Ovary (tissue), 9 donors: Measurements from ENCODE around the gene F2RL3. TPM values are rescaled to one million over a fixed set of nuclear protein-coding genes. Genes with fewer than 3 reads are reported as not detected.

Experiments
- DNase-seq, 5 donors: peaks; one replicate each; pipeline ENCODE4 v3.0.0-alpha.2; 2019 to 2020
- H3K27ac ChIP-seq, 2 donors: fragments of 200-600 bp; one replicate each; pipeline versions ENCODE4 v1.5.1 to v1.8.0; 2019 to 2022
- H3K27me3 ChIP-seq: fragments of 200-600 bp; one replicate; pipeline ENCODE4 v1.8.0; 2022
- H3K36me3 ChIP-seq: fragments of 200-600 bp; sonication (generic); one replicate; pipeline ENCODE4 v1.5.1; 2019
- H3K4me1 ChIP-seq: one replicate; pipeline ENCODE4 v1.8.1; 2013; ENCODE audit warnings: mild to moderate bottlenecking, moderate library complexity; ENCODE audit not compliant: insufficient read depth
- H3K4me3 ChIP-seq: fragments of 200-600 bp; sonication (generic); one replicate; pipeline ENCODE4 v1.5.1; 2017
- H3K9me3 ChIP-seq, 2 donors: fragments of 200-600 bp in 1 of 2; sonication (generic) in 1 of 2; one replicate each; pipeline versions ENCODE4 v1.5.1 to v1.8.1; 2013 to 2019; ENCODE audit warnings: mild to moderate bottlenecking in 1 of 2, moderate library complexity in 1 of 2
- EP300 ChIP-seq: sonication (generic); formaldehyde crosslinking; IDR thresholded peaks from one replicate; pipeline ENCODE4 v1.6.1; 2017; ENCODE audit warnings: antibody characterized with exemption
- POLR2A ChIP-seq: fragments of 450-650 bp; IDR thresholded peaks from one replicate; pipeline ENCODE4 v1.6.1; 2017; ENCODE audit warnings: antibody characterized with exemption, mild to moderate bottlenecking, moderate library complexity
- WGBS, 3 donors: extraction: QIAGEN DNeasy Blood & Tissue Kit in 1 of 3; methylation state at CpG; one replicate each; pipeline versions ENCODE4 v1.1.5 to v1.1.7; 2013 to 2017; 5-methylcytosine and 5-hydroxymethylcytosine counted together
- intact Hi-C, 4 donors: fragments of 100-400 bp; cut with DNase I; formaldehyde crosslinking; loops; one replicate each; pipeline versions ENCODE4 v1.11.0 to v1.15.1; 2022 to 2023
- polyA plus RNA-seq, 2 donors: library from polyadenylated mRNA; stranded (reverse); fragments of 200-250 nt in 1 of 2; fragments of 350-450 nt in 1 of 2; fragmentation: Illumina TruSeq in 1 of 2; extraction: RNeasy Lipid Tissue Mini Kit (QIAGEN cat#74804) in 1 of 2; gene quantifications; one replicate each; pipeline ENCODE4 v1.2.3, GENCODE V29; 2013 to 2014
- total RNA-seq, 7 donors: library from RNA; depleted of rRNA in 2 of 7; stranded (reverse); fragments of >200 nt in 2 of 7; fragmentation: NEBNext Ultra II Directional in 3 of 7; extraction: Animal tissue kit (Norgen Biotek cat#: 25700) in 3 of 7; gene quantifications; one replicate each; pipeline versions ENCODE4 v1.1.0 to v1.2.4, GENCODE V29; 2016 to 2023
- TF ChIP-seq, protein P1 (sequence below), 3 donors: fragments of 450-650 bp in 2 of 3; fragments of 200-600 bp in 1 of 3; IDR thresholded peaks; one replicate each; pipeline versions ENCODE4 v1.5.1 to v1.8.0; 2016 to 2022; ENCODE audit warnings: antibody characterized with exemption in 3 of 3, mild to moderate bottlenecking in 1 of 3
- donor health status: DM: no; HTN: no; CAD: no; lungs with moderate emphysema.
- donor health status: DM: no; HTN: no; CAD: no.
- donor health status: Bipolar disorder and iron deficiency.
- donor health status: DM: yes; HTN: yes; CAD: no.
- donor health status: DM: no; HTN: no; CAD: no.
- donor health status: DM: yes; HTN: yes; CAD: no.

Gene F2RL3
- total and polyA plus RNA-seq, 9 donors = 0.08 to 5.4 (median 0.92) TPM

DNA sequence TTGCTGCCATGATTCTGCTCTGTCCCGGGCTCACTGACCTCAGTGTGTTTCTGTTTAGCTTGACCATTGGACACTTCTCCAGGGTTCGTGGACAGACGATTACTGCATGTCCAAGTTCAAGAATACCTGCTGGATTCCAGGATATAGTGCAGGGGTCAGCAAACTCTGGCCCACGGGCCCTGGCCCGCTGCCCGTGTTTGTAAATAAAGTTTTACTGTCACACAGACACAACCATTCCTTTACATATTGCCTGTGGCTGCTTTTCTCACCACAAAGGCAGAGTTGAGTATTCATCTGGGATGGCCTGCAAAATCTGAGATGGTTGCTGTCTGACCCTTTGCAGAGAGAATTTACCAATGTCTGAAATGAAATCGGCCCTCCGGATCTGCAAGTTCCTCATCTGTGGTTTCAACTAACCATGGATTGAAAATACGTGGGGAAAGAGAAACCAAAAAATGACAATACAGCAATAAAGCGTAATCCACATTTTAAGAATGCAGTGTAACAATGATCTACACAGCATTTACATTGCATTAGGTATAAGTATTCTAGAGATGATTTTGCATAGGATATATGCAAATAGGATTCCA, 25.9 kb upstream of the F2RL3 start:
- H3K4me3 ChIP-seq = no peak overlapping the region
- intact Hi-C loops = no loop called here
- H3K4me1 ChIP-seq = no peaks in the 10 kb centered on the region
- H3K9me3 ChIP-seq = no peaks in the 10 kb centered on the region
- TF ChIP-seq EP300 (no peak), POLR2A (no peak)
- TF ChIP-seq, protein P1, sequence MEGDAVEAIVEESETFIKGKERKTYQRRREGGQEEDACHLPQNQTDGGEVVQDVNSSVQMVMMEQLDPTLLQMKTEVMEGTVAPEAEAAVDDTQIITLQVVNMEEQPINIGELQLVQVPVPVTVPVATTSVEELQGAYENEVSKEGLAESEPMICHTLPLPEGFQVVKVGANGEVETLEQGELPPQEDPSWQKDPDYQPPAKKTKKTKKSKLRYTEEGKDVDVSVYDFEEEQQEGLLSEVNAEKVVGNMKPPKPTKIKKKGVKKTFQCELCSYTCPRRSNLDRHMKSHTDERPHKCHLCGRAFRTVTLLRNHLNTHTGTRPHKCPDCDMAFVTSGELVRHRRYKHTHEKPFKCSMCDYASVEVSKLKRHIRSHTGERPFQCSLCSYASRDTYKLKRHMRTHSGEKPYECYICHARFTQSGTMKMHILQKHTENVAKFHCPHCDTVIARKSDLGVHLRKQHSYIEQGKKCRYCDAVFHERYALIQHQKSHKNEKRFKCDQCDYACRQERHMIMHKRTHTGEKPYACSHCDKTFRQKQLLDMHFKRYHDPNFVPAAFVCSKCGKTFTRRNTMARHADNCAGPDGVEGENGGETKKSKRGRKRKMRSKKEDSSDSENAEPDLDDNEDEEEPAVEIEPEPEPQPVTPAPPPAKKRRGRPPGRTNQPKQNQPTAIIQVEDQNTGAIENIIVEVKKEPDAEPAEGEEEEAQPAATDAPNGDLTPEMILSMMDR (IDR thresholded peaks at IDR 0.05) = no peak
- no peaks in the 10 kb centered on the region for H3K27me3 ChIP-seq
- no peak overlapping the region for H3K27ac ChIP-seq
- H3K36me3 ChIP-seq = no peaks in the 10 kb centered on the region
- 89% methylated on average over 10 of the region's 10 CpGs for WGBS, 3 donors
- no peak for DNase-seq

DNA sequence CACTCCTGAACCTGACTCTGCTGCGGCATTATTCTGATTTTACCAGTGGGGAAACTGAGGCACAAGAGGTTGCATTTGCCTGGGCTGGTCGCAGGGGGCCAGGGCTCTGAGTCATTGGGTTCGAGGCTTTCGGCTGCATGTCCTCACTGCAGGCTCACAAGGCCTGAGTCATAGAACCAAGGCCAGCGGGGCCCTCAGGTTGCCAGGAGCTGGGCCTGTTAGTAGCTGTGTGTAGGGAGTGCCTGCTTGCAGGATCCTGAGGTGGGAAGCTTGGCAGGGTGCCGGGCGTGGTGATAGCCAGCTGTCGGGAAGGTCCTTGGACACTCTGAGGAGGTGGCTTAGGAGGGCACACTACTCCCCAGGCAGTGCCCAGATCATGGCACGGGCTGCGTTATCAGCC, 21.6 kb upstream of the F2RL3 start:
- no peaks in the 10 kb centered on the region for H3K9me3 ChIP-seq
- no peak for TF ChIP-seq POLR2A
- TF ChIP-seq, protein P1 (IDR thresholded peaks at IDR 0.05) = no peak
- TF ChIP-seq EP300 = no peak
- intact Hi-C loops = no loop called here
- H3K27me3 ChIP-seq = no peaks in the 10 kb centered on the region
- H3K36me3 ChIP-seq = no peaks in the 10 kb centered on the region
- H3K4me1 ChIP-seq = no peaks in the 10 kb centered on the region
- H3K27ac ChIP-seq = no peak overlapping the region
- DNase-seq = no peak
- 82 to 94% (median 86%) methylated on average over 10 of the region's 10 CpGs for WGBS, 3 donors
- no peak overlapping the region for H3K4me3 ChIP-seq

DNA sequence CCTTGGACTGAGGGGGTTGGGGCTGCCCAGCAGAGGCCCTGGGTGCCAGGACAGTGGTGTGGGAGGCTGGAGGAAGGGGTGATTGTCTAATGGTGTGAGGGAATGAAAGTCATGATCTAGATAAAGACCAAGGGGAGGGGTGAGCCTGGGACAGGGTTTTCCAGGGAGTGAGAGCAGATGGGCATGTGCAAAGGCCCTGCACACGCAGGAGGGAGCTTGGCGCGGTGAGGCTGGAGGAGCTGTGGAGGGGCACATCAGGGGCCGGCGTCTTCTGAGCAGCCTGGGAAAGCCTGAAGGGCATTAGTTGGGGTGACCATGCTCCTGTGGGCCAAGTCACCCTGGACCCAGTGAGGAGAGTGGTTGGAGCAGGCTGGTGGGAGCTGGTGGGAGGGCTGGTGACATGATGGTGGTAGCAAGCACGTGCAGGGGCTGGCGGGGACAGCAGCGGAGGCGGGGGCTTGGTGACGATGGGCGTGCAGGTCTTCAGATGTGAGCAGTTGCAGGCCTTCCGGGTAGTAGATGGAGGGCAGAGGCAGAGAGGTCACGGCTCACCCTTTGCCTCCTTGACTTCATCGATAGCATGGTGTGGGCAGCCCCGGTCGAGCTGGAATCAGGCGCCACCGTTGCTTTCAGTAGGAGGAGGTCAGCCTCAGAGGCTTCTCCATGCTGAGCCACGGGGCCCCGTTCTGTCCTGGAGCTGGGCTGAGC, 20.2 kb upstream of the F2RL3 start:
- H3K27me3 ChIP-seq = no peaks in the 10 kb centered on the region
- TF ChIP-seq EP300 (no peak), POLR2A (no peak)
- TF ChIP-seq, protein P1 (IDR thresholded peaks at IDR 0.05) = no peak
- no peaks in the 10 kb centered on the region for H3K36me3 ChIP-seq
- no peak for DNase-seq
- no peaks in the 10 kb centered on the region for H3K9me3 ChIP-seq
- H3K4me3 ChIP-seq = no peak overlapping the region
- no peaks in the 10 kb centered on the region for H3K4me1 ChIP-seq
- intact Hi-C loops = no loop called here
- H3K27ac ChIP-seq = no peak overlapping the region
- 86 to 90% (median 87%) methylated on average over 19 to 20 of the region's 20 CpGs for WGBS, 3 donors

DNA sequence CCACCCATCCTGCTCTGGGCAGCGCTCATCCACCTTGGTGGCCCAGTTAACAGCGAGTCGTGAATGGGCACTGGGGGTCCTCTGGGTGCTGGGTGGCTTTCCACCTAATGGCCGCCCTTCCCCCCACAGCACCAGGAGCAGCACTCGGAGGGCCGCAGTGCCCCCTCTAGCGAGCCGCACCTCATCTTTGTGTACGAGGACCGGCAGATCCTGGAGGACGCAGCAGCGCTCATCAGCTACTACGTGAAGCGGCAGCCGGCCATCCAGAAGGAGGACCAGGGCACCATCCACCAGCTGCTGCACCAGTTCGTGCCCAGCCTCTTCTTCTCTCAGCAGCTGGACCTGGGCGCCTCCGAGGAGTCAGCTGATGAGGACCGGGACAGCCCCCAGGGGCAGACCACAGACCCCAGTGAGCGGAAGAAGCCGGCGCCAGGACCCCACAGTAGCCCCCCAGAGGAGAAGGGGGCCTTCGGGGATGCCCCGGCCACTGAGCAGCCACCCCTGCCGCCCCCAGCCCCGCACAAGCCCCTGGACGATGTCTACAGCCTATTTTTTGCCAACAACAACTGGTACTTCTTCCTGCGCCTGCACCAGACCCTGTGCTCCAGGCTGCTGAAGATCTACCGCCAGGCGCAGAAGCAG, 19.3 kb upstream of the F2RL3 start:
- H3K27me3 ChIP-seq = no peaks in the 10 kb centered on the region
- no peak for DNase-seq
- 91 to 93% (median 92%) methylated on average over 28 to 30 of the region's 30 CpGs for WGBS, 3 donors
- TF ChIP-seq EP300 (no peak), POLR2A (no peak)
- TF ChIP-seq, protein P1 (IDR thresholded peaks at IDR 0.05) = no peak
- no peaks in the 10 kb centered on the region for H3K36me3 ChIP-seq
- H3K4me3 ChIP-seq = no peak overlapping the region
- no peaks in the 10 kb centered on the region for H3K9me3 ChIP-seq
- H3K27ac ChIP-seq = no peak overlapping the region
- intact Hi-C loops = no loop called here
- no peaks in the 10 kb centered on the region for H3K4me1 ChIP-seq
